Mesothelial cell of epicardium (in vitro differentiated cells): Measurements from ENCODE around the gene CTH. TPM values are rescaled to one million over a fixed set of nuclear protein-coding genes. Genes with fewer than 3 reads are reported as not detected.

Experiments used
- DNase-seq, 2 experiments: peaks; one replicate each; pipeline ENCODE4 v3.0.0; 2021; ENCODE audit warnings: low spot score in 2 of 2; ENCODE audit not compliant: unreplicated experiment in 2 of 2
- H3K27ac Mint-ChIP-seq: 2 replicates; pipeline ENCODE4 v1.8.0; 2021; ENCODE audit warnings: mixed read lengths
- H3K27me3 Mint-ChIP-seq: 2 replicates; pipeline ENCODE4 v1.8.0; 2021; ENCODE audit warnings: low read depth, mixed read lengths
- H3K36me3 Mint-ChIP-seq: 2 replicates; pipeline ENCODE4 v1.8.0; 2021; ENCODE audit warnings: mixed read lengths
- H3K4me1 Mint-ChIP-seq: 2 replicates; pipeline ENCODE4 v1.8.0; 2021; ENCODE audit warnings: mixed read lengths
- H3K4me3 Mint-ChIP-seq: 2 replicates; pipeline ENCODE4 v1.8.0; 2021; ENCODE audit warnings: mild to moderate bottlenecking, moderate library complexity, mixed read lengths
- H3K9me3 Mint-ChIP-seq: 2 replicates; pipeline ENCODE4 v1.8.0; 2021; ENCODE audit warnings: mixed read lengths
- total RNA-seq: library from RNA; stranded (reverse); gene quantifications from 3 replicates; pipeline ENCODE4 v1.2.1, GENCODE V29; 2021
- TF ChIP-seq, protein P1 (sequence below): fragments of 200-600 bp; sonication (generic); IDR thresholded peaks from one replicate; pipeline ENCODE4 v1.5.0; 2021; ENCODE audit warnings: antibody characterized with exemption; ENCODE audit not compliant: unreplicated experiment

The CTH gene
- total RNA-seq, 1 donor from 2014 or later: 4.8 TPM

DNA sequence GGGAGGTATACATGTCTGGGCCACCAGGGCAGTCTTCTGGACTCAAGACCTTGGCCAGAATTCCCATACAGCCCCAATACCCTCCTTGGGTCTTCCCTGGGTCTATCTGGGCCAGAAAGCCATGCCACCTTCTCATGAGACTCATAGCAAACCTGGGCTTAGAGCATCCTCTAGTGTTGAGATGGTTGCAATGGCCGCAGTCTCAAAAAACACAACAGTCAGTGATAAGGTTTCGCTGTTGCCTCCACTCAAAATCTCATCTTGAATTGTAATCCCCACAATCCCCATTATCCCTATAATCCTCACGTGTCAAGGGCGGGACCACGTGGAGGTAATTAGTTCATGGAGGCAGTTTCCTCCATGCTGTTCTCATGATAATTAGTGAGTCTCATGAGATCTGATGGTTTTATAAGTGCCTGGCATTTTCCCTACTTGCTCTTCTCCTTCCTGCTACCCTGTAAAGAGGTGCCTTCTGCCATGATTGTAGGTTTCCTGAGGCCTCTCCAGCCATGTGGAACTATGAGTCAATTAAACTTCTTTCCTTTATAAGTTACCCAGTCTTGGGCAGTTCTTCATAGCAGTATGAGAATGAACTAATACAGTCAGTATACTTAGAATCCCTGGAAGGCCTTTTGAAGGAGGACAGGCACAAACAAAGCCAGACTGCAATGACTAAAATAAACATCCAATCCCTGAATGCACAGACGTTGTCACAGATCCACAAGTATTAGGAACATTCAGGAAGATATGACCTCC lies 77.0 kb downstream of the CTH start:
- DNase-seq: no peak
- Mint-ChIP-seq H3K4me1 (peaks cover 3% of the 10 kb centered on the region), H3K9me3 (peaks cover 21% of the 10 kb centered on the region), H3K4me3 (no peak overlapping the region), H3K27me3 (no peaks in the 10 kb centered on the region), H3K36me3 (peaks cover 2% of the 10 kb centered on the region), H3K27ac (no peak overlapping the region)
- TF ChIP-seq, protein P1, sequence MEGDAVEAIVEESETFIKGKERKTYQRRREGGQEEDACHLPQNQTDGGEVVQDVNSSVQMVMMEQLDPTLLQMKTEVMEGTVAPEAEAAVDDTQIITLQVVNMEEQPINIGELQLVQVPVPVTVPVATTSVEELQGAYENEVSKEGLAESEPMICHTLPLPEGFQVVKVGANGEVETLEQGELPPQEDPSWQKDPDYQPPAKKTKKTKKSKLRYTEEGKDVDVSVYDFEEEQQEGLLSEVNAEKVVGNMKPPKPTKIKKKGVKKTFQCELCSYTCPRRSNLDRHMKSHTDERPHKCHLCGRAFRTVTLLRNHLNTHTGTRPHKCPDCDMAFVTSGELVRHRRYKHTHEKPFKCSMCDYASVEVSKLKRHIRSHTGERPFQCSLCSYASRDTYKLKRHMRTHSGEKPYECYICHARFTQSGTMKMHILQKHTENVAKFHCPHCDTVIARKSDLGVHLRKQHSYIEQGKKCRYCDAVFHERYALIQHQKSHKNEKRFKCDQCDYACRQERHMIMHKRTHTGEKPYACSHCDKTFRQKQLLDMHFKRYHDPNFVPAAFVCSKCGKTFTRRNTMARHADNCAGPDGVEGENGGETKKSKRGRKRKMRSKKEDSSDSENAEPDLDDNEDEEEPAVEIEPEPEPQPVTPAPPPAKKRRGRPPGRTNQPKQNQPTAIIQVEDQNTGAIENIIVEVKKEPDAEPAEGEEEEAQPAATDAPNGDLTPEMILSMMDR: no peak

Other genes starting within 250 kb of the CTH start
- 17.9 to 19.6 TPM (median 18.9 TPM) in 3 replicates for gene LRRC40, start 205.7 kb upstream of the CTH start, total RNA-seq
- 338 to 357 TPM (median 348 TPM) in 3 replicates for gene SRSF11, start 189.9 kb upstream of the CTH start, total RNA-seq
- gene ANKRD13C, start 56.5 kb upstream of the CTH start, total RNA-seq: 23.0 to 23.7 TPM (median 23.4 TPM) in 3 replicates